GM18868 (cell line): ENCODE data around the gene MED1.
"Not testable (repeated sequence)": the region's sequence is repeated elsewhere in the genome, so short reads cannot be mapped to it uniquely, and the experiment has no call there.

Experiments used
- ATAC-seq: cut with Tn5 transposase; IDR thresholded peaks from one replicate; pipeline ENCODE4 v1.9.1; 2021; ENCODE audit warnings: mild to moderate bottlenecking, moderate library complexity; ENCODE audit not compliant: unreplicated experiment

Gene MED1

GRCh38 chr17:39429600-39429999 is 21.5 kb downstream of the MED1 start:
- ATAC-seq, result no peak

- no peak for ATAC-seq
These were observed 34.9 kb downstream of the MED1 start for GRCh38 chr17:39416141-39416540.

GRCh38 chr17:39410279-39410678 is 40.8 kb downstream of the MED1 start:
- no peak for ATAC-seq

- no peak for ATAC-seq
These were observed 42.7 kb downstream of the MED1 start for GRCh38 chr17:39408360-39408759.

GRCh38 chr17:39406951-39407350 is 44.1 kb downstream of the MED1 start:
- ATAC-seq, result no peak

- ATAC-seq, result no peak
These were observed 45.6 kb downstream of the MED1 start for GRCh38 chr17:39405436-39405835.

GRCh38 chr17:39404542-39405378 is 46.3 kb downstream of the MED1 start:
- no peak for ATAC-seq

- no peak for ATAC-seq
These were observed 48.0 kb downstream of the MED1 start for GRCh38 chr17:39402890-39403605.

GRCh38 chr17:39402244-39402889 is 48.7 kb downstream of the MED1 start:
- ATAC-seq, result peak; percentile 69

GRCh38 chr17:39401412-39402243 is 49.4 kb downstream of the MED1 start, which contains the start of gene FBXL20:
TSS of gene FBXL20 (minus strand) at chr17:39401626. CDS start at chr17:39401402, 224 bp downstream.
- peak; percentile 86 for ATAC-seq

- ATAC-seq, result no peak
These were observed 50.3 kb downstream of the MED1 start for GRCh38 chr17:39400547-39401411.

GRCh38 chr17:39399791-39400190 is 51.3 kb downstream of the MED1 start:
- ATAC-seq, result no peak

- ATAC-seq, result no peak
These were observed 57.3 kb downstream of the MED1 start for GRCh38 chr17:39393736-39394135.

GRCh38 chr17:39391448-39391847 is 59.6 kb downstream of the MED1 start:
- ATAC-seq, result no peak

- ATAC-seq, result no peak
These were observed 66.0 kb downstream of the MED1 start for GRCh38 chr17:39385040-39385439.

- ATAC-seq, result no peak
These were observed 70.9 kb downstream of the MED1 start for GRCh38 chr17:39380144-39380543.

- no peak for ATAC-seq
These were observed 74.6 kb downstream of the MED1 start for GRCh38 chr17:39376434-39376833.

- not testable (repeated sequence) for ATAC-seq
These were observed 83.3 kb downstream of the MED1 start for GRCh38 chr17:39367805-39368204.

GRCh38 chr17:39365872-39366271 is 85.2 kb downstream of the MED1 start:
- no peak for ATAC-seq

GRCh38 chr17:39365242-39365641 is 85.8 kb downstream of the MED1 start:
- no peak for ATAC-seq
